NOMO-1 (cell line): Measurements from ENCODE around the gene INVS.
A peak's percentile ranks its signal among the peaks of the same experiment; 100 is the strongest.

Source experiments
- DNase-seq, 2 experiments: peaks; one replicate each; lab custom pipeline; 2025; ENCODE audit not compliant: unreplicated experiment in 2 of 2; lab: John Stamatoyannopoulos, UW

INVS gene

GRCh38 chr9:100240512-100240911, 141.5 kb downstream of the INVS start:
- DNase-seq, result no peak

- DNase-seq, result no peak
Measured at GRCh38 chr9:100267211-100267610, 168.2 kb downstream of the INVS start.

- no peak for DNase-seq
Measured at GRCh38 chr9:100268271-100268670, 169.2 kb downstream of the INVS start.

GRCh38 chr9:100269656-100270055, 170.6 kb downstream of the INVS start:
- DNase-seq, result no peak

GRCh38 chr9:100277166-100277979, 178.3 kb downstream of the INVS start:
- no peak for DNase-seq

GRCh38 chr9:100281066-100281465, 182.0 kb downstream of the INVS start:
- no peak for DNase-seq

- DNase-seq, result no peak
Measured at GRCh38 chr9:100281676-100282387, 182.8 kb downstream of the INVS start.

- no peak for DNase-seq
Measured at GRCh38 chr9:100282388-100282719, 183.3 kb downstream of the INVS start.

GRCh38 chr9:100284247-100284646, 185.2 kb downstream of the INVS start:
- no peak for DNase-seq

GRCh38 chr9:100285080-100285479, 186.0 kb downstream of the INVS start:
- no peak for DNase-seq

GRCh38 chr9:100285601-100286000, 186.6 kb downstream of the INVS start:
- DNase-seq, result no peak

- DNase-seq, result peak; percentile 21 to 39
Measured at GRCh38 chr9:100286257-100286656, 187.2 kb downstream of the INVS start.

- no peak for DNase-seq
Measured at GRCh38 chr9:100287186-100287585, 188.1 kb downstream of the INVS start.

GRCh38 chr9:100290714-100291113, 191.7 kb downstream of the INVS start:
- no peak for DNase-seq

GRCh38 chr9:100292414-100292813, 193.4 kb downstream of the INVS start:
- no peak for DNase-seq

- DNase-seq, result no peak
Measured at GRCh38 chr9:100294341-100294740, 195.3 kb downstream of the INVS start.

GRCh38 chr9:100294806-100295205, 195.8 kb downstream of the INVS start:
- DNase-seq, result no peak

- no peak for DNase-seq
Measured at GRCh38 chr9:100295240-100295639, 196.2 kb downstream of the INVS start.

GRCh38 chr9:100296407-100296806, 197.4 kb downstream of the INVS start:
- DNase-seq, result no peak

GRCh38 chr9:100298378-100298777, 199.3 kb downstream of the INVS start:
- DNase-seq, result no peak

- DNase-seq, result no peak
Measured at GRCh38 chr9:100303747-100304146, 204.7 kb downstream of the INVS start.

GRCh38 chr9:100306283-100306682, 207.2 kb downstream of the INVS start:
- no peak for DNase-seq
